Esophagus squamous epithelium (tissue), 5 donors: ENCODE data around the gene HJV. TPM values are rescaled to one million over a fixed set of nuclear protein-coding genes. Genes with fewer than 3 reads are reported as not detected.
"Not testable (repeated sequence)": the region's sequence is repeated elsewhere in the genome, so short reads cannot be mapped to it uniquely, and the experiment has no call there.

Experiments
- DNase-seq: peaks from one replicate; lab custom pipeline; 2025; lab: John Stamatoyannopoulos, UW
- H3K27ac ChIP-seq, 4 donors: fragments of 200-600 bp; sonication (generic); one replicate each; pipeline ENCODE4 v1.5.1; 2016 to 2019; ENCODE audit warnings: mild to moderate bottlenecking in 1 of 4
- H3K27me3 ChIP-seq, 4 donors: fragments of 200-600 bp; sonication (generic); 1 replicate in 3 of 4; 2 replicates in 1 of 4; pipeline versions ENCODE4 v1.5.1 to v1.6.0; 2017 to 2021; ENCODE audit warnings: antibody characterized with exemption in 1 of 4
- H3K36me3 ChIP-seq, 3 donors: fragments of 200-600 bp; sonication (generic); one replicate each; pipeline ENCODE4 v1.5.1; 2016 to 2019
- H3K4me1 ChIP-seq, 3 donors: fragments of 200-600 bp; sonication (generic); one replicate each; pipeline ENCODE4 v1.5.1; 2017 to 2019
- H3K4me3 ChIP-seq, 4 donors: fragments of 200-600 bp; sonication (generic); 1 replicate in 3 of 4; 2 replicates in 1 of 4; pipeline ENCODE4 v1.5.1; 2016 to 2019; ENCODE audit warnings: mild to moderate bottlenecking in 2 of 4, moderate library complexity in 1 of 4
- H3K9me3 ChIP-seq, 3 donors: fragments of 200-600 bp; sonication (generic); one replicate each; pipeline ENCODE4 v1.5.1; 2016 to 2019
- CTCF ChIP-seq, 6 experiments: fragments of 450-650 bp in 4 of 6; fragments of 200-600 bp in 2 of 6; sonication (generic) in 2 of 6; IDR thresholded peaks; one replicate each; pipeline ENCODE4 v1.5.1; 2016 to 2019; ENCODE audit warnings: antibody characterized with exemption in 6 of 6, mild to moderate bottlenecking in 4 of 6, moderate library complexity in 4 of 6
- POLR2A ChIP-seq, 4 donors: fragments of 450-650 bp; IDR thresholded peaks; one replicate each; pipeline ENCODE4 v1.6.1; 2017; ENCODE audit warnings: antibody characterized with exemption in 4 of 4, mild to moderate bottlenecking in 4 of 4, moderate library complexity in 3 of 4
- WGBS, 2 donors: methylation state at CpG; one replicate each; pipeline ENCODE4 v1.1.5; 2018; 5-methylcytosine and 5-hydroxymethylcytosine counted together
- intact Hi-C: fragments of 100-400 bp; cut with DNase I; formaldehyde crosslinking; loops from one replicate; pipeline ENCODE4 v1.15.0; 2022
- total RNA-seq, 4 donors: library from RNA; depleted of rRNA; stranded (reverse); fragments of >200 nt; gene quantifications; one replicate each; pipeline ENCODE4 v1.1.0, GENCODE V29; 2016
- donor health status: DM: yes; HTN: yes; CAD: no.

The HJV gene
- total RNA-seq, 4 donors from 2014 or later, result not detected

- WGBS, 2 donors, result 86 to 94% methylated on average over 13 to 26 of the region's 27 CpGs
- TF ChIP-seq POLR2A (IDR thresholded peaks at IDR 0.05), result no peak
- TF ChIP-seq CTCF (IDR thresholded peaks at IDR 0.05), result no peak
- Histone ChIP-seq H3K27me3 (no peaks in the 10 kb centered on the region), H3K27ac (no peak overlapping the region), H3K4me1 (peaks cover 0 to 8% (median 0%) of the 10 kb centered on the region in 3 donors), H3K36me3 (no peaks in the 10 kb centered on the region), H3K9me3 (no peaks in the 10 kb centered on the region), H3K4me3 (no peak overlapping the region)
- DNase-seq, result no peak
- intact Hi-C loops, result no loop called here
Measured at GRCh38 chr1:146049436-146049835, 27.9 kb upstream of the HJV start.

- H3K27ac ChIP-seq, H3K27me3 ChIP-seq, DNase-seq, H3K36me3 ChIP-seq, H3K4me3 ChIP-seq, intact Hi-C loops, H3K4me1 ChIP-seq, H3K9me3 ChIP-seq: not testable (repeated sequence)
- 82 to 92% methylated on average over 6 to 8 of the region's 8 CpGs for WGBS, 2 donors
Measured at GRCh38 chr1:146048514-146049115, 27.1 kb upstream of the HJV start.

DNA sequence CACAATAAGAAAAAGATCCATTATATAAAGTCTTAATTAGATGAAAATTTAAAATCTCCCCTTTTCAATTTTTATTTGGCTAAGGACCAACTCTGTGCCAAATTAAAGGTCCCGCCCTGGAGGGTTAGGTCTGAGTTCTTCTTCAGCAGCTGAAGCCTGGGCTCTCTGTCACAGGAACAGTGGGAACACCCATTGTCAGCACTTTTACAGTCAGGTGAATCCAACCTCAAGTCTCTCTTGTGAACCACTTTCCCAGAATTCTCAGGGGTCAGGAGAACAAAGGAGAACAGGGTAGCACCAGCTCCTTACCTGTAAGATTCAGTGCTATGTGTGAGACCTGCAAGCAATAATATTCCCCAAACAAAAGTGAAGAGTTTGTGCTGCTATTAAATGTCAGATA is 25.1 kb upstream of the HJV start:
- intact Hi-C loops, result no loop called here
- no peak overlapping the region for H3K27ac ChIP-seq

GRCh38 chr1:146039844-146040194 is 18.3 kb upstream of the HJV start:
- no peaks in the 10 kb centered on the region for H3K27me3 ChIP-seq
- H3K4me3 ChIP-seq, result peak overlapping the region in 3 of 4 donors; percentile 70 to 78 (median 72)
- no peaks in the 10 kb centered on the region for H3K9me3 ChIP-seq
- H3K36me3 ChIP-seq, result no peaks in the 10 kb centered on the region
- TF ChIP-seq CTCF (IDR thresholded peaks at IDR 0.05) (no peak), POLR2A (IDR thresholded peaks at IDR 0.05) (no peak)
- H3K4me1 ChIP-seq, result peaks cover 0 to 43% (median 5%) of the 10 kb centered on the region in 3 donors
- 33 to 46% methylated on average over 9 of the region's 9 CpGs for WGBS, 2 donors
- intact Hi-C loops, result no loop called here
- peak overlapping the region in 2 of 4 donors; percentile 94 for H3K27ac ChIP-seq
- DNase-seq, result no peak

More for the DNA sequence above, 25.1 kb upstream of the HJV start:
- H3K36me3 ChIP-seq, result no peaks in the 10 kb centered on the region
- TF ChIP-seq POLR2A (IDR thresholded peaks at IDR 0.05), result no peak
- TF ChIP-seq CTCF (IDR thresholded peaks at IDR 0.05), result no peak
- peaks cover 0 to 5% (median 0%) of the 10 kb centered on the region in 3 donors for H3K4me1 ChIP-seq
- no peaks in the 10 kb centered on the region for H3K9me3 ChIP-seq
- no peak for DNase-seq
- no peaks in the 10 kb centered on the region for H3K27me3 ChIP-seq
- no peak overlapping the region for H3K4me3 ChIP-seq
- 100% methylated on average over 1 of the region's 1 CpG for WGBS, 2 donors

DNA sequence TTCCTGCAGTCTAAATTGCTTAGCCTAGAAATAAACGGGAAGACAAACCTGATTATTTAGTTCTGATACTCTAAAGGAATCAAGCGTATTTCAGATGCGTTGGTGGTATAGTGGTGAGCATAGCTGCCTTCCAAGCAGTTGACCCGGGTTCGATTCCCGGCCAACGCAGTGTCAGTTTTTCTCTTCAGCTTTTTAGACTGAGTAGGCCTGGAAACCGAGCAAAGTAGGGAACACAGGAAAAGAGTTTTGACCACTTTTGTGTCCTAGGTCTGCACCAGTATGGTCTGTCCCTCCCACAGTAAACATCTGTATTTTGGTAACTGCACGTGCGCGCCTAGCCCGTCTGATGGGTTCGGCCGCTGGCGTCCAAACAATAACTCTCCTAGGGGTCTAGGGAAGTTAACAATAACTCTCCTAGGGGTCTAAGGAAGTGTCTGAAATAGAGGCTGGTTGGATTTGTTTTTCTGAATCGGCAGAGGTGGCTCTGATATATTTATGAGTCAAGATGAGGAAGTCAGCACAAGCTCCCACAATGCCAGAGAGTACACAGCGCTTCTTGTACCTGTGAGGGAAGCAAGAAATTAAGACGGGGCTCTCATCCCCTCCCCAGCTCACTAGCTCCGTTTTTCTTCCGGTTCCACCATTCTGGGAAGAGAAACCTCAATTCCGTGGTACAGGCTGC is 15.6 kb upstream of the HJV start:
- Histone ChIP-seq H3K27ac (peak overlapping the region; percentile 89 to 94 (median 94)), H3K9me3 (no peaks in the 10 kb centered on the region), H3K36me3 (no peaks in the 10 kb centered on the region), H3K4me3 (peak overlapping the region; percentile 56 to 78 (median 71)), H3K4me1 (peaks cover 0 to 46% (median 5%) of the 10 kb centered on the region in 3 donors), H3K27me3 (no peaks in the 10 kb centered on the region)
- 1% methylated on average over 18 to 21 of the region's 21 CpGs for WGBS, 2 donors
- intact Hi-C loops, result no loop called here
- no peak for DNase-seq
- TF ChIP-seq CTCF (IDR thresholded peaks at IDR 0.05), result no peak
- peak in 1 of 4 donors; percentile 27 for TF ChIP-seq POLR2A (IDR thresholded peaks at IDR 0.05)
